Adrenal gland (tissue), 5 donors: Measurements from ENCODE around the gene OR2AT4.
"Not testable (repeated sequence)": the region's sequence is repeated elsewhere in the genome, so short reads cannot be mapped to it uniquely, and the experiment has no call there.

ENCODE experiments used
- CTCF ChIP-seq, 6 experiments: fragments of 450-650 bp in 4 of 6; fragments of 200-600 bp in 2 of 6; sonication (generic) in 1 of 6; IDR thresholded peaks; 1 replicate in 5 of 6; 2 replicates in 1 of 6; pipeline versions ENCODE4 v1.5.1 to v1.8.0; 2016 to 2021; ENCODE audit warnings: antibody characterized with exemption in 6 of 6, mild to moderate bottlenecking in 2 of 6, moderate library complexity in 1 of 6
- POLR2A ChIP-seq, 2 donors: fragments of 450-650 bp; IDR thresholded peaks; one replicate each; pipeline ENCODE4 v1.6.1; 2017; ENCODE audit warnings: antibody characterized with exemption in 2 of 2, mild to moderate bottlenecking in 2 of 2, moderate library complexity in 1 of 2
- donor health status: DM: no; HTN: no; CAD: no.

DNA sequence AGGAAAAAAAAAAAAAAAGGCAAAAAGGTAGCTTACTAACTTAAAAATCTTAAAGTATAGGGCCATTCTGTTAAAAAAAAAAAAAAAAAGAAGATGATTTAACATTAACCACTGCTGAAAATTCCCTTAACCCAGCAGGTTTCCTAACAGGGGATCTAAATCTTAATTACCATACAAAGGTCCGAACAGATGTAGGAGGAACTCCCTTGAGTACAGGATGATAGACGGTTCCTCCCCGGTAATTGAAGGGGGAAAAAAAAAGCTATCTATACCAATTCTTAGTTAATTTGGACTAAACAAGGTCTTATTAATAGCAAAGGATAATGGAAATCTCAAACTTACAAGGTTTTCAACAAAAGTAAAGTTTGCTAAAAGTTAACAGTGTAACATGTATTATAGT is 54.9 kb downstream of the OR2AT4 start:
- not testable (repeated sequence) for TF ChIP-seq CTCF, POLR2A (IDR thresholded peaks at IDR 0.05)
